ENCODE results near the gene HOXC12. TPM values are rescaled to one million over a fixed set of nuclear protein-coding genes. Genes with fewer than 3 reads are reported as not detected.

The HOXC12 gene
- total RNA-seq, 6 experiments from 2014 or later: not detected

DNA sequence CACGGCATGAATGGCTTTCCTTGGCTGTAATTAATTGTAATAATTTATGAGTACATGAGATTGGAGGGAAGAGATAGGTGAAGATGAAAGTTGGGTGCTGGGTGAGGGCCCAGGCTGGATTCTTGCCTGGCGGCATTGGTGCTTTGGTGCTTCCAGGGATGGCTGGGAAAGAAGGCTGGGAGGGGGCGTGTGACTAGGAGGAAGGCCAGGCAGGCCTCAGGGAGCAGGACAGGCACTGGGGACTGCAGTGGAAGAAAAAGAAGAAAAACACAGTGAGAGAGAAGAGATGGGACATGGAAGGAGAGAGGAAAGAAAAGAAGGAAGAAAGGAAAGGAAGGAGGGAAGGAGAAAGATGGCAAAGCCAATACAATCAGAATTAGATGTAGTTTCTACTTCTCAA lies 48.9 kb downstream of the HOXC12 start:
- Histone ChIP-seq H3K27ac (no peak overlapping the region), H3K27me3 (peaks cover 5 to 41% of the 10 kb centered on the region in 2 donors), H3K4me3 (no peak overlapping the region), H3K9me3 (no peaks in the 10 kb centered on the region), H3K4me1 (peaks cover 0 to 18% (median 0%) of the 10 kb centered on the region in 4 donors), H3K36me3 (no peaks in the 10 kb centered on the region)
- intact Hi-C loops (cut with DNase I): no loop called here
- no peak for ATAC-seq
- no peak for DNase-seq
- TF ChIP-seq, protein P1, sequence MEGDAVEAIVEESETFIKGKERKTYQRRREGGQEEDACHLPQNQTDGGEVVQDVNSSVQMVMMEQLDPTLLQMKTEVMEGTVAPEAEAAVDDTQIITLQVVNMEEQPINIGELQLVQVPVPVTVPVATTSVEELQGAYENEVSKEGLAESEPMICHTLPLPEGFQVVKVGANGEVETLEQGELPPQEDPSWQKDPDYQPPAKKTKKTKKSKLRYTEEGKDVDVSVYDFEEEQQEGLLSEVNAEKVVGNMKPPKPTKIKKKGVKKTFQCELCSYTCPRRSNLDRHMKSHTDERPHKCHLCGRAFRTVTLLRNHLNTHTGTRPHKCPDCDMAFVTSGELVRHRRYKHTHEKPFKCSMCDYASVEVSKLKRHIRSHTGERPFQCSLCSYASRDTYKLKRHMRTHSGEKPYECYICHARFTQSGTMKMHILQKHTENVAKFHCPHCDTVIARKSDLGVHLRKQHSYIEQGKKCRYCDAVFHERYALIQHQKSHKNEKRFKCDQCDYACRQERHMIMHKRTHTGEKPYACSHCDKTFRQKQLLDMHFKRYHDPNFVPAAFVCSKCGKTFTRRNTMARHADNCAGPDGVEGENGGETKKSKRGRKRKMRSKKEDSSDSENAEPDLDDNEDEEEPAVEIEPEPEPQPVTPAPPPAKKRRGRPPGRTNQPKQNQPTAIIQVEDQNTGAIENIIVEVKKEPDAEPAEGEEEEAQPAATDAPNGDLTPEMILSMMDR (IDR thresholded peaks at IDR 0.05): no peak
- no peak for TF ChIP-seq POLR2A (IDR thresholded peaks at IDR 0.05)
- 14% methylated on average over 2 of the region's 3 CpGs for WGBS (ENCODE audit: insufficient coverage, low coverage, low lambda C conversion rate, missing lambda C conversion rate)

GRCh38 chr12:54004063-54004840 lies 49.5 kb downstream of the HOXC12 start:
- no peaks in the 10 kb centered on the region for H3K36me3 ChIP-seq
- TF ChIP-seq POLR2A (IDR thresholded peaks at IDR 0.05): no peak
- TF ChIP-seq, protein P1 (IDR thresholded peaks at IDR 0.05): no peak
- ATAC-seq (no peak), DNase-seq (no peak)
- H3K4me3 ChIP-seq: no peak overlapping the region
- no peak overlapping the region for H3K27ac ChIP-seq
- no peaks in the 10 kb centered on the region for H3K9me3 ChIP-seq
- H3K27me3 ChIP-seq: peaks cover 5 to 41% of the 10 kb centered on the region in 2 donors
- 9% methylated on average over 20 of the region's 20 CpGs for WGBS (ENCODE audit: insufficient coverage, low coverage, low lambda C conversion rate, missing lambda C conversion rate)
- intact Hi-C loops (cut with DNase I): no loop called here
- peaks cover 0 to 18% (median 0%) of the 10 kb centered on the region in 4 donors for H3K4me1 ChIP-seq

DNA sequence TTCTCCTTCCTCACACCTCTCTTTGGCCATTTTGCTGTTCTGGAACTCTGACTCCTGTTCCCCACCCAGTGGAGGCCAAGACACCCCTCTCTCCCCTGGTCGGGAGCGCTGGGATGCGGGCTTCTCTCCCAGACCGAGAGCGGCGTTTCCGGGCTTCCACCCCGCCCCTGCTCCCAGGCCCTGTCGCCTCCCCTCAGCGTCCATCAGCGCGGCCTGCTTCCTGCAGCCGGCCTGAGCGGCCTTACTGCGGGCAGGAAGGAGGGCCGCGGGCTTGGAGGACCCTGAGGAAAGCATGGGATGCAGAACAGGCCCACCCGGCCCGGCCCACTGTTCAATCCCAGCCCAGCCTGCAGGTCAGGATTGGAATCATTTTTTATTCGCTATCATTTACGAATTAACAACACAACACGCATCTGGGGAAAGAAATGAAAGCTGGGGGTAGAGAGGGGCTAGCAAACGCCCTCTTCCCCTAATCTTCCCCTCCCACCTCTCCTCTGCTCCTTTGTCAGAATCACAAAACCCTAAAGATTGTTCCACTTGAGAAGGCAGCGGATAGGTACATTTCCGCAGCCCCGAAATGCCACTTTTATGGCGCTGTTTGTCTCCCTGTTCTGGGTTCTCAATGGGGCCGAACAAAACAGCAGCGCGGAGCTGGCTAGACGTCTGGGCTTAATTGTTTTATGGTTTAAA lies 50.3 kb downstream of the HOXC12 start:
- WGBS (ENCODE audit: insufficient coverage, low coverage, low lambda C conversion rate, missing lambda C conversion rate): 7% methylated on average over 21 of the region's 31 CpGs
- peaks cover 0 to 13% (median 0%) of the 10 kb centered on the region in 4 donors for H3K4me1 ChIP-seq
- ATAC-seq (no peak), DNase-seq (no peak)
- no peaks in the 10 kb centered on the region for H3K9me3 ChIP-seq
- H3K36me3 ChIP-seq: no peaks in the 10 kb centered on the region
- no peak overlapping the region for H3K27ac ChIP-seq
- intact Hi-C loops (cut with DNase I): loop anchor here (5.0 kb wide), 2 partner anchors 197 to 202 kb away; no protein-coding TSS in a partner anchor
- no peak overlapping the region for H3K4me3 ChIP-seq
- TF ChIP-seq POLR2A (IDR thresholded peaks at IDR 0.05): no peak
- TF ChIP-seq, protein P1 (IDR thresholded peaks at IDR 0.05): no peak
- H3K27me3 ChIP-seq: peaks cover 5 to 41% of the 10 kb centered on the region in 2 donors

GRCh38 chr12:54005531-54005852 lies 50.8 kb downstream of the HOXC12 start:
- intact Hi-C loops (cut with DNase I): loop anchor here (5.0 kb wide), 2 partner anchors 197 to 202 kb away; no protein-coding TSS in a partner anchor
- DNase-seq: no peak
- ATAC-seq: no peak
- Histone ChIP-seq H3K27me3 (peaks cover 5 to 41% of the 10 kb centered on the region in 2 donors), H3K9me3 (no peaks in the 10 kb centered on the region), H3K27ac (no peak overlapping the region), H3K4me1 (peaks cover 0 to 8% (median 0%) of the 10 kb centered on the region in 4 donors), H3K36me3 (no peaks in the 10 kb centered on the region), H3K4me3 (no peak overlapping the region)
- TF ChIP-seq, protein P1 (IDR thresholded peaks at IDR 0.05): no peak
- TF ChIP-seq POLR2A (IDR thresholded peaks at IDR 0.05): no peak
- WGBS (ENCODE audit: insufficient coverage, low coverage, low lambda C conversion rate, missing lambda C conversion rate): 4% methylated on average over 16 of the region's 26 CpGs

Data from right lobe of liver (tissue), 6 donors.